GM18907 (cell line): Measurements from ENCODE around the gene FCGR3A.
"Not testable (repeated sequence)": the region's sequence is repeated elsewhere in the genome, so short reads cannot be mapped to it uniquely, and the experiment has no call there.

Experiments
- ATAC-seq: cut with Tn5 transposase; IDR thresholded peaks from one replicate; pipeline ENCODE4 v1.9.1; 2021; ENCODE audit warnings: mild to moderate bottlenecking, moderate library complexity; ENCODE audit not compliant: unreplicated experiment

Gene FCGR3A

DNA sequence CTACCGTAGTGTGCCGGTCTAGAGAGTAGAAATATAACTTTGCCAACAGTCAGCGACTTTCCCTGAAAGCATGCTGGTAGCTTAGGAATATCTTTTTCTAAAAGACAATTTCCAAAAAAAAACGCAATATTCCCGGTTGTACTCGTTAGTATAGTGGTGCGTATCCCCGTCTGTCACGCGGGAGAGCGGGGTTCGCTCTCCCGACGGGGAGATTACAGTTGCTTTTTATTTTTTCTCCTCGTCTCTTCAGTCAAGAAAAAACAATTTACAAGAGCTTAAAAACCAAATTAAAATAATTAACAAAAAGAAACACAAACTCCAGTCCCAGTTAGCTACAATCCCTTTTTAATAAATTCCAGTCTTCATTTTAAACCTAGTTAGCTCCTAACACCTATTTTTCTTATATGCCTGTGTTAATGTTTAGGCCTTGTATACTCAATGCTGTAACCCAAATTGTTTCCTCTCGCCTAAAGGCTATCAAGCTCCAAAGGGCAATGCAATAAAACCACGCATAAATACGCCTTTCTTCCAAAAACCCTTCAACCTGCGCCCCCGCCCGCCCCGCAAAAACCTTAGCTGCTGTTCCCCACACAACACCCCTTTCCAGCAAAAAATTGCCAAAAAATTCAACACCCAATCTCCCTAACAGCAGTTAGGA, 17.5 kb downstream of the FCGR3A start:
- ATAC-seq: no peak

DNA sequence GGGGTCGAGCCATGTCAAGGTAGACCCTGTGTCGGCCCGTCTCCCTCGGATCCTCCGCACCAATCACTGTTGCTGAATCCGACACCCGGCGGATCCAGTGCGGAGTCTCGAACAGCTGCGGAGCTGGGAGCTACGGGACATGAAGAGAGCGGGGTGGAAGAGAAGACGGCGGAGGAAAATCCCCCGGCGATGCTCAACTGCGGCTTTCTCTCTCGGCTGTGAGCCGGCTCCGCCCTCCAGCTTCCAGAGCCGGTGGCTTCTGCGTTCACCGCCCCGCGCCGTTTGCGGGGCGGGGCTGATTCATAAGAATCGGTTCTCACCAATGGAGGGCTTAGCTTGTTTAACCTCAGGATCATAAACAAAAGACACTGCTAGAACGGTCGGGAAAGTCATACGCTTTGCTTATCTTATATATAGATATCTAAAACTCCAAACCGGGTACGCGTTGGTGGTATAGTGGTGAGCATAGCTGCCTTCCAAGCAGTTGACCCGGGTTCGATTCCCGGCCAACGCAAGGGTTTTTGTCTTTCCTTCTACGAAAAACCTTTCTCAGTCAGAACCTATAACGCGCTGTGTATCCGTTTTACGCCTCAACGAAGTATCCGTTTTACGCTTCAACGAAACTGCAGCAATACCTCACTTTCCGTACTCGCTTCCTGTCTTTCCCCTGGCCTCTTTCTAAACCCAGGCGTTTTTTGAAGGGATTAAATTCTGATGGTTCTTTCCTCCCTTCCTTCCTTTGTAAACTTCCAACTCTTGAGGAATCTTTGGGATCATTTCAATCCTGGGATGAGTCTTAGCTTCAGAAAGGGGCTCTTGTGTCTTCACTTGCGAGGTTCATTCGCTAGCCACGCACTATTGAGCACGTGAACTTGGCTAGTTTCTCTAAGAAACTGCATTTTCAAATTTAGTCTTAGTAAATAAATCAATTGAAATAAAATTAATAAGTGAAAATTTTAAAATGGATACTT, 18.7 kb downstream of the FCGR3A start:
- ATAC-seq: peak; percentile 70

DNA sequence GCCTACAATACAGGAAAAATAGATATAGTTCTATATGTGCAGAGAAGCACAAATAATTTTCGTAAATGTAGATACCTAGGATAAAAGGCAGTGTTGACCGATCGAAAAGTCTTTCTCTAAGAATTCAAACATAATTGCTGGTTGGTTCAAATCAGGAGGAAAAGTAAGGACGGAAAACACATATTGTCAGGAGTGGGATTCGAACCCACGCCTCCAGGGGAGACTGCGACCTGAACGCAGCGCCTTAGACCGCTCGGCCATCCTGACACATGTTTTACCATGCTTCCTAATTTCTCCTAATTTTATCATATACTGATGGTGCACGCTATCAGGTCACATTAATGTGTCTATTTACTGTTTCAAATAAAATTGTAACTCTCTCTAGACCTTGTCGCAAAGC, 19.5 kb downstream of the FCGR3A start:
- ATAC-seq: peak; percentile 37

GRCh38 chr1:161529463-161530104, 20.0 kb downstream of the FCGR3A start:
- not testable (repeated sequence) for ATAC-seq

DNA sequence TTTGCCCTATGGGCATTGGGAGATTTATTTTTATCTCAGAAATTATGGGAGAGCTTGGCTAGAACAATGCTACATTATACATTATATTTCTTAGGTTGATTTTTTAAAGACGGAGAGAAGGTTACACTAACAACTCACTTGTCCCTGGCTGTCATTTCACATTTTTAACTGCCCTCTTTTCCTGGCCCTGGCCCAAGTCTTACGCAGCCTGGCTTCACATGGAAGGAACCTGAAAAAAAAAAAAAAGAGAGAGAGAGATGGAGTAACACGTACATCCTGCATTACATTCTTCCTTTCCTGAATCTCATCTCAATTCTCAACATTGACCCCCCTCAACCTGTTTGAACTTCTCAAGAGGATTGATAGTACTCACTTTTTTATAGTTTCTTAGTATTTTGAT, 21.1 kb downstream of the FCGR3A start:
- ATAC-seq: not testable (repeated sequence)

- ATAC-seq: not testable (repeated sequence)
These were observed 23.7 kb downstream of the FCGR3A start for GRCh38 chr1:161525918-161526317.

DNA sequence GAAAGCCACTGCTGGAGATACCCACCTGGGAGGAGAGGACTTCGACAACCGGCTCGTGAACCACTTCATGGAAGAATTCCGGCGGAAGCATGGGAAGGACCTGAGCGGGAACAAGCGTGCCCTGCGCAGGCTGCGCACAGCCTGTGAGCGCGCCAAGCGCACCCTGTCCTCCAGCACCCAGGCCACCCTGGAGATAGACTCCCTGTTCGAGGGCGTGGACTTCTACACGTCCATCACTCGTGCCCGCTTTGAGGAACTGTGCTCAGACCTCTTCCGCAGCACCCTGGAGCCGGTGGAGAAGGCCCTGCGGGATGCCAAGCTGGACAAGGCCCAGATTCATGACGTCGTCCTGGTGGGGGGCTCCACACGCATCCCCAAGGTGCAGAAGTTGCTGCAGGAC, 24.3 kb downstream of the FCGR3A start:
- not testable (repeated sequence) for ATAC-seq

DNA sequence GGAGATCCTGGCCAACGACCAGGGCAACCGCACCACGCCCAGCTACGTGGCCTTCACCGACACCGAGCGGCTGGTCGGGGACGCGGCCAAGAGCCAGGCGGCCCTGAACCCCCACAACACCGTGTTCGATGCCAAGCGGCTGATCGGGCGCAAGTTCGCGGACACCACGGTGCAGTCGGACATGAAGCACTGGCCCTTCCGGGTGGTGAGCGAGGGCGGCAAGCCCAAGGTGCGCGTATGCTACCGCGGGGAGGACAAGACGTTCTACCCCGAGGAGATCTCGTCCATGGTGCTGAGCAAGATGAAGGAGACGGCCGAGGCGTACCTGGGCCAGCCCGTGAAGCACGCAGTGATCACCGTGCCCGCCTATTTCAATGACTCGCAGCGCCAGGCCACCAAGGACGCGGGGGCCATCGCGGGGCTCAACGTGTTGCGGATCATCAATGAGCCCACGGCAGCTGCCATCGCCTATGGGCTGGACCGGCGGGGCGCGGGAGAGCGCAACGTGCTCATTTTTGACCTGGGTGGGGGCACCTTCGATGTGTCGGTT, 24.8 kb downstream of the FCGR3A start:
- ATAC-seq: peak; percentile 12

DNA sequence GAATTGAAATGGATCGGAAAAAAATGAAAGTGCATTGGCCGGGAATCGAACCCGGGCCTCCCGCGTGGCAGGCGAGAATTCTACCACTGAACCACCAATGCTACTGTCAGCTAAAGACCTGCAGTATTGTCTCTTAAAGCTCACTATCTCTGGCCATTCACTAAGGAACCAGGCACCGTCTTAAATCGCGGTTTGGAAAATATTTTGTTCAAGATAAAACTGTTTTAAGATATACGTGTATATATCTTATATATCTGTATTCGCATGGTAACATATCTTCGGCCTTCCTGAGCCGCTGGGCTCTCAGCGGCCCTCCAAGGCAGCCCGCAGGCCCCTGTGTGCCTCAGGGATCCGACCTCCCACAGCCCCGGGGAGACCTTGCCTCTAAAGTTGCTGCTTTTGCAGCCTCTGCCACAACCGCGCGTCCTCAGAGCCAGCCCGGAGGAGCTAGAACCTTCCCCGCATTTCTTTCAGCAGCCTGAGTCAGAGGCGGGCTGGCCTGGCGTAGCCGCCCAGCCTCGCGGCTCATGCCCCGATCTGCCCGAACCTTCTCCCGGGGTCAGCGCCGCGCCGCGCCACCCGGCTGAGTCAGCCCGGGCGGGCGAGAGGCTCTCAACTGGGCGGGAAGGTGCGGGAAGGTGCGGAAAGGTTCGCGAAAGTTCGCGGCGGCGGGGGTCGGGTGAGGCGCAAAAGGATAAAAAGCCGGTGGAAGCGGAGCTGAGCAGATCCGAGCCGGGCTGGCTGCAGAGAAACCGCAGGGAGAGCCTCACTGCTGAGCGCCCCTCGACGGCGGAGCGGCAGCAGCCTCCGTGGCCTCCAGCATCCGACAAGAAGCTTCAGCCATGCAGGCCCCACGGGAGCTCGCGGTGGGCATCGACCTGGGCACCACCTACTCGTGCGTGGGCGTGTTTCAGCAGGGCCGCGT, 25.5 kb downstream of the FCGR3A start, which contains the start of gene HSPA6:
Gene HSPA6 (plus strand): TSS at position 724 of the 925 bp plus-strand sequence. CDS start 119 bp downstream, at position 843.
- ATAC-seq: peak; percentile 65

- peak; percentile 2 for ATAC-seq
These were observed 26.4 kb downstream of the FCGR3A start for GRCh38 chr1:161523041-161523816.

- not testable (repeated sequence) for ATAC-seq
These were observed 35.7 kb downstream of the FCGR3A start for GRCh38 chr1:161513953-161514352.

DNA sequence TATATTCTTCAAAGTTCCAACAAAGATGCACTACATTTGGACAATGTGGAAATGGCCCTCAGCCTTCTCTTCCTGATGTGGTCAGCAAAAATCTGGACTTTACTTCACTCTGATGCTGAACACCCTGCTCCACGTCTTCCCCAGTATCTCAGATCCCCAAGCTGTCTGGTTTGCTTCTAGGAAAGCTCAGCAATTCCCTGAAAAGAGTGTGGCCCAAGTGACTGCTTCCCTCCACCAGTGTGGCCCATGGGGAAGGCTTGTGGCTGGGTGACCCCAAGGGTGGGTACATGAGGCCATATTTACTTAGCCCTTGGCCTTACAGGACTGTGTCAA, 36.2 kb downstream of the FCGR3A start:
- ATAC-seq: not testable (repeated sequence)

GRCh38 chr1:161512636-161513447, 36.8 kb downstream of the FCGR3A start:
- ATAC-seq: not testable (repeated sequence)

DNA sequence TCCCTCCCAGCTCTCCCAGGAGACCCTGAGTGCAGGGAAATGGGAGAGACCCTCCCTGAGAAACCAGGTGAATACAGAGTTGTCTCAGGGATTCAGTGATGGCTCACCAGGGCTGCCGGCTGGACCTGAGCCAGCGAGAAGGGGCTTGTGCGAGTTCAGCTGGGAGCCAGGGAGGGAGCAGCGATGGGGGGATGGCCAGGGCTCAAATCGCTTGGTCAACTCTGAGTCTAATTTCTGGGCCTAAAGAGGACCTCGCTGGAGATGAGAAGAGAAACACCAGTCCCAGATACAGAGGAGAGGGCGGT, 37.9 kb downstream of the FCGR3A start:
- ATAC-seq: no peak

- no peak for ATAC-seq
These were observed 38.4 kb downstream of the FCGR3A start for GRCh38 chr1:161511018-161511755.

GRCh38 chr1:161510477-161510876, 39.1 kb downstream of the FCGR3A start:
- ATAC-seq: no peak

GRCh38 chr1:161506336-161507223, 43.0 kb downstream of the FCGR3A start:
- no peak for ATAC-seq
